Activated CD8-positive, alpha-beta T cell treated with anti-CD3 and anti-CD28 coated beads for 36 hours (primary cell): ENCODE results near the gene H2AZ2. TPM values are rescaled to one million over a fixed set of nuclear protein-coding genes. Genes with fewer than 3 reads are reported as not detected.
A peak's percentile ranks its signal among the peaks of the same experiment; 100 is the strongest.
"Not testable (repeated sequence)": the region's sequence is repeated elsewhere in the genome, so short reads cannot be mapped to it uniquely, and the experiment has no call there.

ENCODE experiments used
- ATAC-seq: fragments of 200-7000 bp; cut with Tn5 transposase; one replicate; pipeline ENCODE4 v1.10.0; 2021; ENCODE audit warnings: mild to moderate bottlenecking, moderate library complexity
- CTCF ChIA-PET: fragments of 350-600 bp; sonication (Branson Sonifier 250); formaldehyde crosslinking; loops from one replicate; lab custom pipeline; 2021; ENCODE audit warnings: antibody characterized with exemption; lab: Charles Lee
- POLR2A ChIA-PET: fragments of 350-600 bp; sonication (Branson Sonifier 250); formaldehyde crosslinking; loops from one replicate; lab custom pipeline; 2021; ENCODE audit warnings: antibody characterized with exemption; lab: Charles Lee
- DNase-seq: peaks from one replicate; pipeline ENCODE4 v3.0.0-alpha.2; 2020
- H3K27ac Mint-ChIP-seq: one replicate; pipeline ENCODE4 v1.8.0; 2021; ENCODE audit warnings: mild to moderate bottlenecking, mixed read lengths
- H3K27me3 Mint-ChIP-seq: one replicate; pipeline ENCODE4 v1.8.0; 2021; ENCODE audit warnings: mixed read lengths
- H3K36me3 Mint-ChIP-seq: one replicate; pipeline ENCODE4 v1.8.0; 2021; ENCODE audit warnings: low read depth, mixed read lengths
- H3K4me1 Mint-ChIP-seq: one replicate; pipeline ENCODE4 v1.8.0; 2021; ENCODE audit warnings: low read depth, mixed read lengths
- H3K4me3 Mint-ChIP-seq: one replicate; pipeline ENCODE4 v1.8.0; 2021; ENCODE audit warnings: mild to moderate bottlenecking, moderate library complexity, mixed read lengths
- H3K9me3 Mint-ChIP-seq: one replicate; pipeline ENCODE4 v1.8.0; 2021; ENCODE audit warnings: mixed read lengths
- CTCF ChIP-seq: fragments of 200-600 bp; IDR thresholded peaks from one replicate; pipeline ENCODE4 v1.8.0; 2022; ENCODE audit warnings: antibody characterized with exemption, mild to moderate bottlenecking
- intact Hi-C: fragments of 100-400 bp; cut with micrococcal nuclease; formaldehyde crosslinking; loops from one replicate; pipeline ENCODE4 v1.10.0; 2022
- total RNA-seq, 2 experiments: library from RNA; stranded (reverse); gene quantifications; one replicate each; pipeline ENCODE4 v1.2.3, GENCODE V29; 2021

H2AZ2 gene
- total RNA-seq, 2 experiments from 2014 or later = 242 to 271 TPM

GRCh38 chr7:44787041-44787440 is 60.8 kb downstream of the H2AZ2 start:
- no peak for DNase-seq
- Mint-ChIP-seq H3K27me3 (no peaks in the 10 kb centered on the region), H3K27ac (no peak overlapping the region), H3K36me3 (no peaks in the 10 kb centered on the region), H3K4me3 (no peak overlapping the region), H3K4me1 (no peaks in the 10 kb centered on the region), H3K9me3 (peaks cover 6% of the 10 kb centered on the region)
- ATAC-seq = peak; percentile 37
- intact Hi-C loops = no loop called here
- TF ChIP-seq CTCF = no peak
- POLR2A ChIA-PET = interaction anchor here (1.6 kb wide), 1 partner anchor 11 kb away, joined by 4 read pairs; no protein-coding TSS in a partner anchor
- CTCF ChIA-PET = interaction anchor here (1.1 kb wide), 1 partner anchor 155 kb away, joined by 3 read pairs; no protein-coding TSS in a partner anchor

DNA sequence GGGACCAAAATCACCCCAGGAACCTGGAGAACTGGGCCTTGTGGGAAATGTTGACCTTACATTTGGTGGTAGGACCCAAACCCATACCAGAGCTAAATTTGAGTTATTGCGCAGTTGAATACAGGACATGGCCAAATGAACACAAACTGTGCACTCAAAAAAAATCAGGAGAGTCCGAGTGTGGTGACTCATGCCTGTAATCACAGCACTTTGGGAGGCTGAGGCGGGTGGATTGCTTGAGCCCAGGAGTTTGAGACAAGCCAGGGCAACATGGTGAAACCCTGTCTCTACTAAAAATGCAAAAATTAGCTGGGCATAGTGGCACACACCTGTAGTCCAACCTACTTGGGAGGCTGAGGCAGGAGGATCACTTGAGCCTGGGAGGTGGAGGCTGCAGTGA is 62.7 kb downstream of the H2AZ2 start:
- H3K27ac Mint-ChIP-seq = not testable (repeated sequence)

DNA sequence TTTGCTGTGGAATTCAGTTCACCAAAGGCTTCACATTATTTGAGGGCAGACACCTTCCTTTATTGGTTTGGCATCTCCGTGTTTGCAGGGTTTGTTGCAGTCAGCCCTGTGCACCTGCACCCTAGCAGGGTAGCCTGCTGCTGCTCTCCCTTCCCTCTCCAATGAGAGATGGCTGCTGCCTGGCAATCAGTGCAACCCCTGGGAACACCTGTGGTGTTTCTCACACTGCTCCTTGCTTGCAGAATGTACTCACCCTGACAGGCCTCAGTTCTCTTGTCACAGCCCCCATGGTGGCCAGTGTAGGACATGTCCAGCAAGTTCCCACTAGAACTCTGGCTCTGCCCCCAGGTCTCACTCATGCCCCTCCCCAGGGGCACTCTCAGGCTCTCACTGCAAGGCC is 63.5 kb downstream of the H2AZ2 start:
- TF ChIP-seq CTCF = no peak
- Mint-ChIP-seq H3K9me3 (peaks cover 6% of the 10 kb centered on the region), H3K36me3 (no peaks in the 10 kb centered on the region), H3K27ac (no peak overlapping the region), H3K4me1 (no peaks in the 10 kb centered on the region), H3K4me3 (no peak overlapping the region), H3K27me3 (no peaks in the 10 kb centered on the region)
- CTCF ChIA-PET = no interaction called here
- ATAC-seq (no peak), DNase-seq (no peak)
- intact Hi-C loops = no loop called here
- POLR2A ChIA-PET = no interaction called here

More for the DNA sequence above, 62.7 kb downstream of the H2AZ2 start:
- CTCF ChIA-PET, H3K9me3 Mint-ChIP-seq, POLR2A ChIA-PET, DNase-seq, ATAC-seq, H3K27me3 Mint-ChIP-seq, H3K4me3 Mint-ChIP-seq, H3K4me1 Mint-ChIP-seq, H3K36me3 Mint-ChIP-seq, intact Hi-C loops: not testable (repeated sequence)

- H3K27me3 Mint-ChIP-seq = no peaks in the 10 kb centered on the region
- ChIA-PET CTCF (no interaction called here), POLR2A (no interaction called here)
- TF ChIP-seq CTCF = no peak
- H3K27ac Mint-ChIP-seq = no peak overlapping the region
- DNase-seq = no peak
- intact Hi-C loops = no loop called here
- peaks cover 6% of the 10 kb centered on the region for H3K9me3 Mint-ChIP-seq
- H3K4me3 Mint-ChIP-seq = no peak overlapping the region
- H3K36me3 Mint-ChIP-seq = no peaks in the 10 kb centered on the region
- no peak for ATAC-seq
- H3K4me1 Mint-ChIP-seq = no peaks in the 10 kb centered on the region
Observed at GRCh38 chr7:44783407-44783806, 64.5 kb downstream of the H2AZ2 start.

DNA sequence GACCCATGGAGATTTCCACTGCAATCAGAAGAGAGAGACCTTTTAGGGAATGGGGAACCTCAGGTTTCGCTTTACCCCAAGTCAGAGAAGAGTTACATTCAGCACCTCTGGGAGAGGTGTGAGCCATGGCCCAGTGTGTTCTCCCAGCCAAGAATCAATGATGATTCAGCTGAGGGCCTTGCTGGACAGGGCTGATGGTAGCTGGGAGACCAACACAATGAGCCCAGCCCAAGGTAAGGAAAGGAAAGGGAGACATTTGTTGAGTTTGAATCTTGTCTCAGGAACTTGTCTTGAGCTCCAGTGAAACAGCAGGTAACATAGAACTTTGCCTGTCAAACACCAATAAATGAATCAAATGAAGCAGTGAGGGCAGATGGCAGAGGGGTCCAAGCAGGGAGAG is 65.4 kb downstream of the H2AZ2 start:
- Mint-ChIP-seq H3K4me3 (no peak overlapping the region), H3K36me3 (no peaks in the 10 kb centered on the region), H3K4me1 (no peaks in the 10 kb centered on the region), H3K27me3 (no peaks in the 10 kb centered on the region), H3K9me3 (peaks cover 6% of the 10 kb centered on the region), H3K27ac (no peak overlapping the region)
- no peak for TF ChIP-seq CTCF
- intact Hi-C loops = no loop called here
- ChIA-PET POLR2A (no interaction called here), CTCF (no interaction called here)
- DNase-seq = no peak
- ATAC-seq = no peak

Other genes starting within 250 kb of the H2AZ2 start
- gene OGDH, start 241.5 kb downstream of the H2AZ2 start, total RNA-seq = 10 to 100 TPM; 78.6 to 85.6 TPM
- 100 to 1,000 TPM; 131 to 134 TPM for gene ZMIZ2, start 99.2 kb downstream of the H2AZ2 start, total RNA-seq
- gene PPIA, start 51.4 kb downstream of the H2AZ2 start, total RNA-seq = 1,000 to 10,000 TPM; 2,824 to 2,882 TPM
- gene PURB, start 37.4 kb upstream of the H2AZ2 start, total RNA-seq = 10 to 100 TPM; 20.5 to 21.0 TPM
- 100 to 1,000 TPM; 399 to 403 TPM for gene MYO1G, start 130.9 kb upstream of the H2AZ2 start, total RNA-seq
- 10 to 100 TPM; 72.3 to 77.5 TPM for gene CCM2, start 152.1 kb upstream of the H2AZ2 start, total RNA-seq
- under 1 TPM; 0.31 to 0.50 TPM for gene NACAD, start 240.9 kb upstream of the H2AZ2 start, total RNA-seq